ENCODE data around the gene GRIN1.

The GRIN1 gene

GRCh38 chr9:137198051-137198901 is 59.3 kb downstream of the GRIN1 start:
- in situ Hi-C loops (cut with HindIII; ENCODE audit: low pct_ligation_motif_present, low pct_unique_long_range_greater_than_20kb, low sequenced_read_pairs): no loop called here
- DNase-seq: no peak

DNA sequence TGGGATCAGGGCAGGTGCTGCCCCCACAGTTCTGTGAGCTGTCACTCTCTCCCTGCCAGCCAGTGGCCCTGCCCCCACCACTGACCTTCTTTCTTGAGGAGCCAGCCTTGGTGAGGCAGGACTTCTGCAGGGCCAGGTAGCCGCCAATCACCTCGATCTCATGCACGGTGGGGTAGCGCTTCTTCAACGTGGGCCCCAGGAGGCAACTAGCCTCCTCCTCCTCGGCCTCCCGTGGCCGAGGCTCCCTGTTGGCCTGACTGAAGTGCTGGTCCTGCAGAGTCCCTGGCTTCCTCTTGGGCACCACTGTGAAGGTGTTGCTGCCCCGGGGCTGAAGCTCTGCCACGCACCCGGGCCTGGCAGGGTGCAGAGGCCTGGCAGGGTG is 59.9 kb downstream of the GRIN1 start:
- in situ Hi-C loops (cut with HindIII; ENCODE audit: low pct_ligation_motif_present, low pct_unique_long_range_greater_than_20kb, low sequenced_read_pairs): no loop called here
- DNase-seq: no peak

DNA sequence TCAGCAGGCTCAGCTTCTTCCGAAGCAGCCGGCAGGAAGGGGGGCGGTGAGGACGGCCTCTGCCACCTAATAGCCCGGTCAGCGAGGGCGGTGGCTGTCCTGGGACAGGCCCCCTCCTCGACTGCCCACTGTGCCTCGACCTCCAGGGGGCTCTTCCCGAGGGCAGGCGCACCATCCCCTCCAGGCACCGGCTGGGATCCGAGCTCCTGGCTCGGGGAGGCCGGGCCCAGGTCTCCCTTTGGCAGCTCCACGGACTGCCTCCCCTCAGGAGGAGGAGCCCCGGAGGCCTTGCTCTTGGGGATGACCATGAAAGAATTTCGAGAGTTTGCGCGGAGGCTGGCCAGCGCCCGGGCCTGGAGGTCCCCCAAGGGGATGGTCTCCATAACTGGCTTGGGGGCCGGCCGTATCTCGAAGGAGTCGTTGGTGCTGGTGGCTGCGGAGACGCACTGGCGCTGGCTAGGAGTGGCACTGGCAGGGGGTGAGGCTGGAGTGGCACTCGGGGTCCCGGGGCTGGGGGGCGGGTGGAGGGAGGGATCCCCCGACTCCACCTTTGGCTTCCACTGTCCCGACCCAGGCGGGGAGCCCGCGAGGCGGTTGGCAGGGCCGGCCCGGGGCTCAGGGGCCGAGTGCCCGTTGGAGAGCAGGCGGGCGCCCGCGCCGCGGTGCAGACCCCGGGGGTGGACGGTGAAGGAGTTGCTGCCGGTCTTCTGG is 60.6 kb downstream of the GRIN1 start:
- no peak for DNase-seq
- in situ Hi-C loops (cut with HindIII; ENCODE audit: low pct_ligation_motif_present, low pct_unique_long_range_greater_than_20kb, low sequenced_read_pairs): no loop called here

DNA sequence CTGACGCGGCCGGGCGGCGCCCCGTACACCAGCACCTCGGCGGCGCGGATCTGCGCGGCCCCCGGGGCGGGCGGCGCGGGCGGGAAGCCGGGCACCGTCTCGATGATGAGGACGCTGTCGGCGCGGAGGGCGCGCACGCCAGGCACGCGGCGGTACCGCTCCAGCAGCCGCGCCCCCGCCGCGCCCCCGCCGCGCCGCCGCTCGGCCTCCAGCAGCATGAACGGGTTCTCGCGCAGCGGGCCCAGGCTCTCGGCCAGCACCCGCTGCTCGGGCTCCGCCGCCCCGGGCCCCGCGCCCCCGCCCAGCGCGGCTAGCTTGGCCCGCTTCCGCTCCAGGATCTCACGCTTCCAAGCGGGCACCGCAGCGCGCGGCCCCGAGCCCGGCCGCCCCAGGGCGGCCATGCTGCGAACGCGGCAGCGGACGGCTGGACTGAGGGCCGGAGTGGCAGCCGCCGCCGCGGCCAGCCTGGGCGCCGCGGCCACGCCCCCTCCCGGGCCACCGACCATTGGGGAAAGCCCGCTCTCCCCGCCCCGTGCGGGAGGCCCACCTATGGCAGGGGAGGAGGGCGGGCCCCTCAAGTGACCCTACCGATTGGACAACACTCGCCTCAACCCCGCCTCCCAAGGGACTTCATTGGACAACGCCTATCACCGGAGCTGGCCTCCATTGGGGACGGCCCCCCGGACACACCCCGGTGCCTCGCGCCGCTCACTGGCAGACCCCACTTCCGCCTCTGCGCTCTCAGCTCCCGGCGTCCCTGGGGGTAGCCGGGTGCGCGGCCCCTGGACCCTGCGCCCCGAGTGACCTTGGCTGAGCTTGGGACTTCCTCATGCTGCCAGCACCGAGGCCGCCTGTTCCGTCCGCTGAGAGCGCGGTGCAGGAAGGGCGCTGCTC is 61.6 kb downstream of the GRIN1 start, which contains the start of gene TPRN:
TSS of gene TPRN (minus strand) at position 431 of the 894 bp plus-strand sequence. CDS start at position 401, 30 bp downstream.
- DNase-seq: peak; percentile 97
- in situ Hi-C loops (cut with HindIII; ENCODE audit: low pct_ligation_motif_present, low pct_unique_long_range_greater_than_20kb, low sequenced_read_pairs): no loop called here

GRCh38 chr9:137201205-137201868 is 62.4 kb downstream of the GRIN1 start:
- in situ Hi-C loops (cut with HindIII; ENCODE audit: low pct_ligation_motif_present, low pct_unique_long_range_greater_than_20kb, low sequenced_read_pairs): no loop called here
- no peak for DNase-seq

- no peak for DNase-seq
- in situ Hi-C loops (cut with HindIII; ENCODE audit: low pct_ligation_motif_present, low pct_unique_long_range_greater_than_20kb, low sequenced_read_pairs): no loop called here
These were observed 64.0 kb downstream of the GRIN1 start for GRCh38 chr9:137202966-137203365.

DNA sequence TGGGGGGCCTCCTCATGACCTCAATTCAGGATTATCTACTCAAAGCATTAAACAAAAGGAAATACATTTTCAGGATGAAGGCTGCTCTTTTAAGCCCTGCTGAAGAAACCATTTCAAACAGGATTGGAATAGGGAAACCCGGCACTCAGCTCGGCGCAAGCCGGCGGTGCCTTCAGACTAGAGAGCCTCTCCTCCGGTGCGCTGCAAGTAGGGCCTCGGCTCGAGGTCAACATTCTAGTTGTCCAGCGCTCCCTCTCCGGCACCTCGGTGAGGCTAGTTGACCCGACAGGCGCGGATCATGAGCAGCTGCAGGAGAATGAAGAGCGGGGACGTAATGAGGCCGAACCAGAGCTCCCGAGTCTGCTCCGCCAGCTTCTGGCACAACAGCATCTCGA is 65.8 kb downstream of the GRIN1 start:
- in situ Hi-C loops (cut with HindIII; ENCODE audit: low pct_ligation_motif_present, low pct_unique_long_range_greater_than_20kb, low sequenced_read_pairs): no loop called here

GRCh38 chr9:137205126-137206069 is 66.4 kb downstream of the GRIN1 start, which contains the start of the genes NDOR1 and TMEM203:
NDOR1 (plus strand) TSS chr9:137205700; CDS start chr9:137205778, 78 bp downstream.
TMEM203 (minus strand) TSS chr9:137205648; CDS start chr9:137205414, 234 bp downstream.
- in situ Hi-C loops (cut with HindIII; ENCODE audit: low pct_ligation_motif_present, low pct_unique_long_range_greater_than_20kb, low sequenced_read_pairs): no loop called here
- peak; percentile 80 for DNase-seq

More for the DNA sequence above, 65.8 kb downstream of the GRIN1 start:
- DNase-seq: no peak

DNA sequence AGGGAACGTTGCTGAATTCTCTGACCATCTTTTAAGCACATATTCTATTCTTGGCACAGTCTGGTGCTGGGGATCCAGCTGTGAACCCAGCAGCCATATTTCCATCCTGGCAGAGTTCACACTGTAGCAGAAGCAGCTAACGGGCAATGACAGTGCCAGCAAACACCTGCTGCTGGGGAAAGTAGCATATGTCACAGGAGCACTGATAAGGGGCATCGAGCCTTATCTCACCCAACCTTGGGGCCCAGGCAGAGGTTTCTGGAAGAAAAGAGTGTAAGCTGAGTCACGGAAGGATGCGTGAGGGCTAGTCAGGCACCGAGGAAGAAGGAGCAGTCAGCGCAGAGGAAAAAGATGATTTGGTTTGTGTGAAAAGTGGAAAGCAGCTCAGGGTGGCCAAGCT is 67.6 kb downstream of the GRIN1 start:
- DNase-seq: no peak
- in situ Hi-C loops (cut with HindIII; ENCODE audit: low pct_ligation_motif_present, low pct_unique_long_range_greater_than_20kb, low sequenced_read_pairs): no loop called here

GRCh38 chr9:137211532-137211931 is 72.6 kb downstream of the GRIN1 start:
- DNase-seq: no peak
- in situ Hi-C loops (cut with HindIII; ENCODE audit: low pct_ligation_motif_present, low pct_unique_long_range_greater_than_20kb, low sequenced_read_pairs): no loop called here

GRCh38 chr9:137212520-137212919 is 73.6 kb downstream of the GRIN1 start:
- in situ Hi-C loops (cut with HindIII; ENCODE audit: low pct_ligation_motif_present, low pct_unique_long_range_greater_than_20kb, low sequenced_read_pairs): no loop called here
- DNase-seq: no peak

DNA sequence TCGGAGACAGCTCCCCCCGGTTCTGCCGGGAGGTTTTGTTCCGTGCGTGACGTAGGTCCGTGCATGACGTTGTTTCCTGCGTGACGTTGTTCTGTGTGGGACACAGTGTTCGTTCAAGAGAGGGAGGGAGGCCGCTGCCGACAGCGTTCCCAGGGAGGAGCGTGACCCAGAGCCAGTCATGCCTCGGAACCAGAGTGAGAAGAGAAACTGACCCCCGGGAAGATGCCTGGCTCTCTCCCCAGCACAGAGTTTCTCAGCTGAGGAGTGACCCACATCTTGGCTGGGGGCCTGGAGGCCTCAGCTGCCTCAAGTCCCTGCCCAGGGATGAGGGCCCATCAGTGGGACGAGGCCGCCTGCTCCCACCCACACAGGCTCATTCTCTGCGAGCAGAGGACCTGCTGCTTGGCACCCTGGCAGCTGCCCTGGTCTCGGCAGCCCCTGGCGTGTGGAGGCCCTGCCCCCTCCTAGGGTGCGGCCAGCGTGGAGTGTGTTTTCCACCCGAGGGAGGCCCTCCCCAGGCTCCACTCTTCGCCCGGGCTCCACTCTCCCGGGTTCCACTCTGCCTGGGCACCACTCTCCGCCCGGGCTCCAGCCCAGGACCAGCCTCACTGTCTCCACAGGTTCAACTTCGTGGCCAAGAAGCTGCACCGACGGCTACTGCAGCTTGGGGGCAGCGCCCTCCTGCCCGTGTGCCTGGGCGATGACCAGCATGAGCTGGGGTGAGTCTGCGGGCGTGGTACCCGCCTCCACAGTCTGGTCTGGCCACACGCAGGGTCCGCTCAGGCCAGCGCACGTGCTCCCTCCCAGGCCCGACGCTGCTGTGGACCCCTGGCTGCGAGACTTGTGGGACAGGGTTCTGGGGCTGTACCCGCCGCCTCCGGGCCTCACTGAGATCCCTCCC is 74.5 kb downstream of the GRIN1 start:
- in situ Hi-C loops (cut with HindIII; ENCODE audit: low pct_ligation_motif_present, low pct_unique_long_range_greater_than_20kb, low sequenced_read_pairs): no loop called here
- DNase-seq: no peak

DNA sequence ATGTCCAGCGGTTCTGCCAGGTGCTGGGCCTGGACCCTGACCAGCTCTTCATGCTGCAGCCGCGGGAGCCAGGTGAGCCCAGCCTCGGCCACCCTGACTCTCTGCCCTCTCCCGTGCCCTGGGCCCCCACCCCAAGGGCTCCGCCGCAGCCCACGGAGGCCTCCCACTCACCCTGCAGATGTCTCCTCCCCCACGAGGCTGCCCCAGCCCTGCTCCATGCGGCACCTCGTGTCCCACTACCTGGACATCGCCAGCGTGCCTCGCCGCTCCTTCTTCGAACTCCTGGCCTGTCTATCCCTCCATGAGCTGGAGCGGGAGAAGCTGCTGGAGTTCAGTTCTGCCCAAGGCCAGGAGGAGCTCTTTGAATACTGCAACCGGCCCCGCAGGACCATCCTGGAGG is 75.7 kb downstream of the GRIN1 start:
- in situ Hi-C loops (cut with HindIII; ENCODE audit: low pct_ligation_motif_present, low pct_unique_long_range_greater_than_20kb, low sequenced_read_pairs): no loop called here

GRCh38 chr9:137215196-137215986 is 76.4 kb downstream of the GRIN1 start:
- DNase-seq: no peak
- in situ Hi-C loops (cut with HindIII; ENCODE audit: low pct_ligation_motif_present, low pct_unique_long_range_greater_than_20kb, low sequenced_read_pairs): no loop called here

More for the DNA sequence above, 75.7 kb downstream of the GRIN1 start:
- no peak for DNase-seq

DNA sequence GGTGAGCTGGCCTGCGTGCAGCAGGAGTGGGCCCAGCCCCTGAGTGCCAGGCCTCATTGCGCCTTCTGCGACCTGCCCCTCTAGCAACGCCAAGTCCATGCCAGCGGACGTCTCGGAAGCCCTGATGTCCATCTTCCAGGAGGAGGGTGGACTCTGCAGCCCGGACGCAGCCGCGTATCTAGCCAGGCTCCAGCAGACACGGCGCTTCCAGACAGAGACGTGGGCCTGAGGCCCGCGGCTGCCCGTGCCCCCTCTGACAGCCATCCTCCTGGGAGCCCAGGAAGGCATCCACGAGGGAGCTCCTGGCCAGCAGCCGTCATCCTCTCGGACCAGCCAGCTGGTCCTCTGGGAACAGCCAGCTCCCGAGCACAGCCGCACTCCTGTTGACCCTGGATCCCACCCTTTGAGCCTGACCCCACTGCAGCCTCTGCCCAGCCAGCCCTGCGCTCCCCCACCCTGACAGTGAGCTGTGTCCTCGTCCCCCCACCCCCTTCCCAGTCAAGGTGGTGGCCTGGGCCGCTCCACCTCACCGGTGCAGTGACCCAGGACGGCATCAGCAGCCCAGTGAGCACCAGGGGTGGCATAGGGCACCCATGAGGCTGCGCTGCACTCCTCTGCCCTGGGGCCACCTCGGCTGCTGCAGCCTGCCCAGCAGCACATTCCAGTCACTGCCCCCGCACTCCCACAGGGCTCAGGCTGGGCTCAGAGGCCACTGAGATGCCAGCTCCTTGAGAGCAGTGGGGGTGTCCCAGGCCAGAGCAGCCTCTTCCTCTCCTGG is 77.4 kb downstream of the GRIN1 start:
- DNase-seq: no peak
- in situ Hi-C loops (cut with HindIII; ENCODE audit: low pct_ligation_motif_present, low pct_unique_long_range_greater_than_20kb, low sequenced_read_pairs): no loop called here
